H9 (cell line): Measurements from ENCODE around the gene TCFL5. TPM values are rescaled to one million over a fixed set of nuclear protein-coding genes. Genes with fewer than 3 reads are reported as not detected.
A peak's percentile ranks its signal among the peaks of the same experiment; 100 is the strongest.

Source experiments
- DNase-seq: peaks from one replicate; pipeline ENCODE4 v3.0.0-alpha.2; 2017
- H2AFZ ChIP-seq: one replicate; pipeline ENCODE4 v1.6.1; 2013; ENCODE audit warnings: mild to moderate bottlenecking, low read length, control low read depth, moderate library complexity
- H2AK5ac ChIP-seq: 2 replicates; pipeline ENCODE4 v1.6.1; 2013; ENCODE audit warnings: low read length, control low read depth, mixed read lengths; ENCODE audit not compliant: insufficient read length
- H2BK120ac ChIP-seq: one replicate; pipeline ENCODE4 v1.6.1; 2013; ENCODE audit warnings: low read depth, mild to moderate bottlenecking, low read length, control low read depth, inconsistent platforms; ENCODE audit not compliant: poor library complexity, severe bottlenecking
- H2BK12ac ChIP-seq: 2 replicates; pipeline ENCODE4 v1.6.1; 2013; ENCODE audit warnings: low read length, control low read depth, mixed read lengths, low read depth; ENCODE audit not compliant: insufficient read length
- H2BK15ac ChIP-seq: 2 replicates; pipeline ENCODE4 v1.6.1; 2013; ENCODE audit warnings: low read depth, low read length, control low read depth
- H2BK20ac ChIP-seq: one replicate; pipeline ENCODE4 v1.6.1; 2013; ENCODE audit warnings: low read depth, mild to moderate bottlenecking, low read length, control low read depth, inconsistent platforms; ENCODE audit not compliant: poor library complexity, severe bottlenecking
- H2BK5ac ChIP-seq: 2 replicates; pipeline ENCODE4 v1.6.1; 2013; ENCODE audit warnings: low read length, control low read depth, mixed read lengths; ENCODE audit not compliant: insufficient read length
- H3K14ac ChIP-seq: 2 replicates; pipeline ENCODE4 v1.6.1; 2013; ENCODE audit warnings: low read length, control low read depth; ENCODE audit not compliant: insufficient read depth
- H3K18ac ChIP-seq: 2 replicates; pipeline ENCODE4 v1.6.1; 2013; ENCODE audit warnings: low read depth, mild to moderate bottlenecking, mixed read lengths, low read length, control low read depth; ENCODE audit not compliant: insufficient read length
- H3K23ac ChIP-seq: 2 replicates; pipeline ENCODE4 v1.6.1; 2013; ENCODE audit warnings: low read length, control low read depth, mixed read lengths, low read depth; ENCODE audit not compliant: insufficient read length
- H3K23me2 ChIP-seq: 2 replicates; pipeline ENCODE4 v1.6.1; 2013; ENCODE audit warnings: low read depth, mild to moderate bottlenecking, mixed read lengths, low read length, control low read depth; ENCODE audit not compliant: insufficient read length, poor library complexity, severe bottlenecking
- H3K27ac ChIP-seq: 2 replicates; pipeline ENCODE4 v1.5.1; 2013; ENCODE audit warnings: low read length, control low read depth, mixed read lengths, low read depth; ENCODE audit not compliant: insufficient read length
- H3K27me3 ChIP-seq: 2 replicates; pipeline ENCODE4 v1.6.1; 2013; ENCODE audit warnings: low read length, control low read depth, inconsistent platforms; ENCODE audit not compliant: insufficient read depth
- H3K4ac ChIP-seq: 2 replicates; pipeline ENCODE4 v1.6.1; 2013; ENCODE audit warnings: low read depth, mild to moderate bottlenecking, control low read depth, inconsistent platforms, low read length, moderate library complexity
- H3K4me1 ChIP-seq: 2 replicates; pipeline ENCODE4 v1.6.1; 2013; ENCODE audit warnings: low read length, control low read depth, inconsistent platforms; ENCODE audit not compliant: insufficient read depth
- H3K4me2 ChIP-seq: 2 replicates; pipeline ENCODE4 v1.6.1; 2013; ENCODE audit warnings: low read length, control low read depth, mixed read lengths; ENCODE audit not compliant: insufficient read length, insufficient read depth
- H3K56ac ChIP-seq: 2 replicates; pipeline ENCODE4 v1.6.1; 2013; ENCODE audit warnings: low read depth, mild to moderate bottlenecking, mixed read lengths, low read length, control low read depth; ENCODE audit not compliant: insufficient read length
- H3K79me1 ChIP-seq: 2 replicates; pipeline ENCODE4 v1.6.1; 2013; ENCODE audit warnings: low read depth, mild to moderate bottlenecking, moderate library complexity, low read length, control low read depth, inconsistent platforms; ENCODE audit not compliant: insufficient read depth, poor library complexity, severe bottlenecking
- H3K79me2 ChIP-seq: 2 replicates; pipeline ENCODE4 v1.6.1; 2013; ENCODE audit warnings: low read length, control low read depth, inconsistent platforms; ENCODE audit not compliant: insufficient read depth
- H3K9ac ChIP-seq: 2 replicates; pipeline ENCODE4 v1.6.1; 2013; ENCODE audit warnings: low read length, control low read depth, mixed read lengths; ENCODE audit not compliant: insufficient read length; ENCODE audit errors: extremely low read depth
- H3K9me3 ChIP-seq: one replicate; pipeline ENCODE4 v1.6.1; 2013; ENCODE audit warnings: low read depth, low read length, inconsistent platforms; ENCODE audit not compliant: control insufficient read depth
- H3T11ph ChIP-seq: one replicate; pipeline ENCODE4 v1.6.1; 2013; ENCODE audit warnings: mild to moderate bottlenecking, low read length, control low read depth, inconsistent platforms
- H4K20me1 ChIP-seq: one replicate; pipeline ENCODE4 v1.6.1; 2013; ENCODE audit not compliant: control insufficient read depth, insufficient read length, insufficient read depth
- H4K5ac ChIP-seq: 2 replicates; pipeline ENCODE4 v1.6.1; 2013; ENCODE audit warnings: low read depth, mild to moderate bottlenecking, mixed read lengths, low read length, control low read depth; ENCODE audit not compliant: insufficient read length
- H4K8ac ChIP-seq: replicated peaks from 2 replicates; pipeline ENCODE4 v1.6.1; 2013; ENCODE audit warnings: low read length, control low read depth, mixed read lengths, low read depth; ENCODE audit not compliant: insufficient read length
- H4K91ac ChIP-seq: 2 replicates; pipeline ENCODE4 v1.6.1; 2013; ENCODE audit warnings: low read depth, mild to moderate bottlenecking, moderate library complexity, mixed read lengths, low read length, control low read depth; ENCODE audit not compliant: insufficient read length
- H3K27ac Mint-ChIP-seq, 3 experiments: 2 replicates in 2 of 3; 3 replicates in 1 of 3; pipeline ENCODE4 v1.8.0; 2020 to 2021; ENCODE audit warnings: mixed read lengths in 3 of 3, mild to moderate bottlenecking in 1 of 3, moderate library complexity in 1 of 3
- H3K27me3 Mint-ChIP-seq: 2 replicates; pipeline ENCODE4 v1.8.0; 2021; ENCODE audit warnings: low read depth, mild to moderate bottlenecking, moderate library complexity, mixed read lengths
- H3K36me3 Mint-ChIP-seq, 3 experiments: 2 replicates in 2 of 3; 3 replicates in 1 of 3; pipeline ENCODE4 v1.8.0; 2020 to 2021; ENCODE audit warnings: low read depth in 3 of 3, mixed read lengths in 3 of 3; ENCODE audit not compliant: insufficient read depth in 1 of 3
- H3K4me1 Mint-ChIP-seq, 2 experiments: 2 replicates each; pipeline ENCODE4 v1.8.0; 2020; ENCODE audit warnings: mixed read lengths in 2 of 2
- H3K4me3 Mint-ChIP-seq, 2 experiments: 2 replicates in 1 of 2; 3 replicates in 1 of 2; pipeline ENCODE4 v1.8.0; 2020 to 2021; ENCODE audit warnings: mild to moderate bottlenecking in 2 of 2, mixed read lengths in 2 of 2, moderate library complexity in 1 of 2
- H3K9me3 Mint-ChIP-seq, 2 experiments: 2 replicates in 1 of 2; 3 replicates in 1 of 2; pipeline ENCODE4 v1.8.0; 2020; ENCODE audit warnings: mild to moderate bottlenecking in 2 of 2, mixed read lengths in 2 of 2, moderate library complexity in 1 of 2
- CTCF ChIP-seq: fragments of 200-600 bp; sonication (generic); conservative IDR thresholded peaks from 3 replicates; pipeline ENCODE4 v1.8.0; 2021; ENCODE audit warnings: antibody characterized with exemption, mild to moderate bottlenecking
- WGBS: extraction: QIAGEN DNeasy Blood & Tissue Kit; methylation state at CpG from one replicate; pipeline ENCODE4 v1.1.7; 2013; ENCODE audit warnings: missing lambda C conversion rate, low lambda C conversion rate, mixed read lengths; ENCODE audit not compliant: insufficient read length; ENCODE audit errors: extremely low coverage; 5-methylcytosine and 5-hydroxymethylcytosine counted together
- total RNA-seq: library from RNA; stranded (reverse); gene quantifications from 2 replicates; pipeline ENCODE4 v1.2.1, GENCODE V29; 2021

The TCFL5 gene
- total RNA-seq, 1 experiment from 2014 or later: 16.4 TPM

- no peak overlapping the region for H3T11ph ChIP-seq
- no peak overlapping the region for H3K4ac ChIP-seq
- H3K4me1 ChIP-seq: no peaks in the 10 kb centered on the region; the same call in 1 of the 2 replicates
- H3K23ac ChIP-seq: no peak overlapping the region
- H2BK15ac ChIP-seq: no peak overlapping the region
- H3K14ac ChIP-seq: no peak overlapping the region
- Mint-ChIP-seq H3K4me3 (peak overlapping the region; percentile 73 to 86), H3K4me1 (peaks cover 10 to 16% of the 10 kb centered on the region in 2 experiments), H3K27me3 (peaks cover 19% of the 10 kb centered on the region), H3K27ac (no peak overlapping the region), H3K9me3 (no peaks in the 10 kb centered on the region), H3K36me3 (peaks cover 7 to 28% (median 23%) of the 10 kb centered on the region in 3 experiments)
- no peak overlapping the region for H2BK20ac ChIP-seq
- H2AK5ac ChIP-seq: no peak overlapping the region
- H3K27ac ChIP-seq: no peak overlapping the region
- DNase-seq: no peak
- no peaks in the 10 kb centered on the region for H3K27me3 ChIP-seq
- H3K79me2 ChIP-seq: no peaks in the 10 kb centered on the region
- peak overlapping the region; percentile 19 for H3K4me2 ChIP-seq
- no peak overlapping the region for H4K5ac ChIP-seq
- H3K9ac ChIP-seq: no peak overlapping the region
- no peak overlapping the region for H4K8ac ChIP-seq
- H2BK5ac ChIP-seq: no peak overlapping the region
- H2BK120ac ChIP-seq: no peak overlapping the region
- H3K18ac ChIP-seq: no peak overlapping the region
- H2BK12ac ChIP-seq: no peak overlapping the region
- TF ChIP-seq CTCF: no peak
- no peaks in the 10 kb centered on the region for H3K23me2 ChIP-seq
- H3K79me1 ChIP-seq: no peaks in the 10 kb centered on the region
- no peak overlapping the region for H2AFZ ChIP-seq
- no CpG with 5 or more reads among the region's 25 CpGs for WGBS
- no peaks in the 10 kb centered on the region for H4K20me1 ChIP-seq
- H4K91ac ChIP-seq: no peak overlapping the region
- H3K56ac ChIP-seq: no peak overlapping the region
- H3K9me3 ChIP-seq: no peaks in the 10 kb centered on the region
Observed at GRCh38 chr20:62804021-62804626, 57.5 kb downstream of the TCFL5 start.
